HG03108 (cell line): Measurements from ENCODE around the gene ZNF420.
A peak's percentile ranks its signal among the peaks of the same experiment; 100 is the strongest.
"Not testable (repeated sequence)": the region's sequence is repeated elsewhere in the genome, so short reads cannot be mapped to it uniquely, and the experiment has no call there.

Source experiments
- ATAC-seq: cut with Tn5 transposase; IDR thresholded peaks from one replicate; pipeline ENCODE4 v1.9.1; 2021; ENCODE audit warnings: moderate library complexity; ENCODE audit not compliant: unreplicated experiment

Gene ZNF420

GRCh38 chr19:37077934-37078716, at the start of gene ZNF420:
Gene ZNF420 (plus strand): TSS chr19:37078433. CDS start chr19:37089119, 10,686 bp downstream.
- peak; percentile 95 for ATAC-seq

GRCh38 chr19:37045140-37045539, 33.1 kb upstream of the ZNF420 start:
- ATAC-seq: no peak

GRCh38 chr19:37055330-37055729, 22.9 kb upstream of the ZNF420 start:
- ATAC-seq: no peak

- ATAC-seq: no peak
Measured at GRCh38 chr19:37056776-37057175, 21.5 kb upstream of the ZNF420 start.

GRCh38 chr19:37059142-37059541, 19.1 kb upstream of the ZNF420 start:
- ATAC-seq: no peak

- ATAC-seq: not testable (repeated sequence)
Measured at GRCh38 chr19:37064886-37065285, 13.3 kb upstream of the ZNF420 start.

- no peak for ATAC-seq
Measured at GRCh38 chr19:37074111-37074510, 4.1 kb upstream of the ZNF420 start.

GRCh38 chr19:37074819-37075362, 3.3 kb upstream of the ZNF420 start:
- no peak for ATAC-seq

- ATAC-seq: not testable (repeated sequence)
Measured at GRCh38 chr19:37076524-37076923, 1.7 kb upstream of the ZNF420 start.

- ATAC-seq: no peak
Measured at GRCh38 chr19:37077501-37077933, 716 bp upstream of the ZNF420 start.

GRCh38 chr19:37078717-37079032, 442 bp downstream of the ZNF420 start:
- no peak for ATAC-seq

GRCh38 chr19:37079238-37079637, 1.0 kb downstream of the ZNF420 start:
- ATAC-seq: no peak

GRCh38 chr19:37082307-37082706, 4.1 kb downstream of the ZNF420 start:
- no peak for ATAC-seq

GRCh38 chr19:37087110-37087509, 8.9 kb downstream of the ZNF420 start:
- no peak for ATAC-seq

- ATAC-seq: no peak
Measured at GRCh38 chr19:37095859-37096258, 17.6 kb downstream of the ZNF420 start.

GRCh38 chr19:37098570-37098969, 20.3 kb downstream of the ZNF420 start:
- ATAC-seq: no peak

- ATAC-seq: not testable (repeated sequence)
Measured at GRCh38 chr19:37104135-37104534, 25.9 kb downstream of the ZNF420 start.

GRCh38 chr19:37111753-37112152, 33.5 kb downstream of the ZNF420 start:
- not testable (repeated sequence) for ATAC-seq

- ATAC-seq: no peak
Measured at GRCh38 chr19:37114001-37114400, 35.8 kb downstream of the ZNF420 start.

GRCh38 chr19:37122093-37122492, 43.9 kb downstream of the ZNF420 start:
- ATAC-seq: not testable (repeated sequence)

GRCh38 chr19:37127999-37128820, 50.0 kb downstream of the ZNF420 start:
- no peak for ATAC-seq

- no peak for ATAC-seq
Measured at GRCh38 chr19:37128821-37129177, 50.6 kb downstream of the ZNF420 start.
